IPS-15b (cell line): Measurements from ENCODE around the gene EMC9.
A peak's percentile ranks its signal among the peaks of the same experiment; 100 is the strongest.

Experiments used
- H3K27me3 ChIP-seq: one replicate; pipeline ENCODE4 v1.6.1; 2013; ENCODE audit warnings: low read length; ENCODE audit not compliant: control insufficient read depth, insufficient read depth
- H3K36me3 ChIP-seq: one replicate; pipeline ENCODE4 v1.6.1; 2013; ENCODE audit warnings: low read length; ENCODE audit not compliant: control insufficient read depth, insufficient read depth
- H3K4me1 ChIP-seq: one replicate; pipeline ENCODE4 v1.6.1; 2013; ENCODE audit warnings: mild to moderate bottlenecking, low read length; ENCODE audit not compliant: control insufficient read depth, insufficient read depth
- H3K4me3 ChIP-seq: one replicate; pipeline ENCODE4 v1.5.1; 2013; ENCODE audit warnings: low read depth, low read length
- H3K9ac ChIP-seq: one replicate; pipeline ENCODE4 v1.6.1; 2013; ENCODE audit warnings: low read depth, mild to moderate bottlenecking, low read length
- H3K9me3 ChIP-seq: one replicate; pipeline ENCODE4 v1.6.1; 2013; ENCODE audit warnings: mild to moderate bottlenecking, low read length; ENCODE audit not compliant: control insufficient read depth, insufficient read depth

The EMC9 gene

DNA sequence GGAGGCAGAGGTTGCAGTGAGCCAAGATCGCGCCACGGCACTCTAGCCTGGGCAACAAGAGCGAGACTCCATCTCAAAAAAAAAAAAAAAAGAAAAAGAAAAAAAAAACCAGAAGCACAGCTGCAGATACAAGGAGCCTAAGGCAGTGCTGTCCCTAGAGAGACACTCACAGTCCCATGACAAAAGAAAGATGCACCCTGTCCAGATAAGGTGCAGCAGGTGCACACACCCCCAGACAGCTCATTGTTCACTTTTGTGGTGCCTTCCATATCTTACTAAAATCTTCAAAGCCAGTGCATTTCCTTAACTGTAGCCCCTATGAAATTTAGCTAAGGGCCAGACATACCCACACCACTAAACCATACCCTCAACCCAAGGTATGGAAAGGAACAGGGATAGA is 19.0 kb downstream of the EMC9 start:
- H3K27me3 ChIP-seq, result no peaks in the 10 kb centered on the region
- H3K4me3 ChIP-seq, result no peak overlapping the region
- no peaks in the 10 kb centered on the region for H3K9me3 ChIP-seq
- peaks cover 35% of the 10 kb centered on the region for H3K36me3 ChIP-seq
- no peak overlapping the region for H3K9ac ChIP-seq
- H3K4me1 ChIP-seq, result no peaks in the 10 kb centered on the region

DNA sequence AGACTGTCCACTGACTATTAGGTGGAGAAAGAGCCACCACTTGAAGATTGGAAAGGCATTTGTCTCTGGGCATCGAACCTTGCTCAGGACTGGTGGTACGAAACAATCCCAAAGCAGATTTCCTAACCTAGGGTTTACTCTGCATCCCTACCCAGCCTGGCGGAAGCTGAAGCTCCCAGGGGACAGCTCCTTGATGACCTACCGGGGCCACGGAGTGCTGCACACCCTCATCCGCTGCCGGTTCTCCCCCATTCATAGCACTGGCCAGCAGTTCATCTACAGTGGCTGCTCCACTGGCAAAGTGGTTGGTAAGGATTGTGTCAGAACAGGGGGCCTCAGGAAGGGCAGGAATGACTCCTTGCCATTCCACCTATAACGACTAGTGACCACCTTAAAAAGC is 20.2 kb downstream of the EMC9 start:
- Histone ChIP-seq H3K9me3 (no peaks in the 10 kb centered on the region), H3K4me3 (no peak overlapping the region), H3K36me3 (peaks cover 38% of the 10 kb centered on the region), H3K4me1 (peaks cover 2% of the 10 kb centered on the region), H3K9ac (no peak overlapping the region), H3K27me3 (no peaks in the 10 kb centered on the region)

DNA sequence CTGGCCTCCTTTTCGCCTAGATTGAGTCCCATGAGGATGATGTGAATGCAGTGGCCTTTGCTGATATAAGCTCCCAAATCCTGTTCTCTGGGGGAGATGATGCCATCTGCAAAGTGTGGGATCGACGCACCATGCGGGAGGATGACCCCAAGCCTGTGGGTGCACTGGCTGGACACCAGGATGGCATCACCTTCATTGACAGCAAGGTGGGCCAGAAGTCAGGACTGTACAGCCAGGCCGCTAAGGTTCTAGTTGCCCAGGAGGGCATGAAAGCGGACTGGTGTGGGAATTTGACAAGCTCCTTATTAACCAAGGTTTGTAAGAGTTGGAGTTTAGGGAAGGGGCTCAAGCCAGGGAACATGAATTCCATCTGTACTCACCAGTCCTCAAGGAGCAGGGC is 21.7 kb downstream of the EMC9 start:
- peaks cover 3% of the 10 kb centered on the region for H3K4me1 ChIP-seq
- no peak overlapping the region for H3K9ac ChIP-seq
- no peaks in the 10 kb centered on the region for H3K27me3 ChIP-seq
- peaks cover 38% of the 10 kb centered on the region for H3K36me3 ChIP-seq
- no peaks in the 10 kb centered on the region for H3K9me3 ChIP-seq
- no peak overlapping the region for H3K4me3 ChIP-seq

- H3K27me3 ChIP-seq, result no peaks in the 10 kb centered on the region
- H3K9ac ChIP-seq, result no peak overlapping the region
- peaks cover 27% of the 10 kb centered on the region for H3K36me3 ChIP-seq
- peaks cover 3% of the 10 kb centered on the region for H3K4me1 ChIP-seq
- H3K9me3 ChIP-seq, result no peaks in the 10 kb centered on the region
- no peak overlapping the region for H3K4me3 ChIP-seq
These were observed 24.2 kb downstream of the EMC9 start for GRCh38 chr14:24117179-24117578.

- H3K27me3 ChIP-seq, result no peaks in the 10 kb centered on the region
- H3K9me3 ChIP-seq, result no peaks in the 10 kb centered on the region
- H3K36me3 ChIP-seq, result peaks cover 26% of the 10 kb centered on the region
- peak overlapping the region; percentile 74 for H3K9ac ChIP-seq
- peak overlapping the region; percentile 93 for H3K4me3 ChIP-seq
- peaks cover 3% of the 10 kb centered on the region for H3K4me1 ChIP-seq
These were observed 25.1 kb downstream of the EMC9 start for GRCh38 chr14:24116128-24116814.

DNA sequence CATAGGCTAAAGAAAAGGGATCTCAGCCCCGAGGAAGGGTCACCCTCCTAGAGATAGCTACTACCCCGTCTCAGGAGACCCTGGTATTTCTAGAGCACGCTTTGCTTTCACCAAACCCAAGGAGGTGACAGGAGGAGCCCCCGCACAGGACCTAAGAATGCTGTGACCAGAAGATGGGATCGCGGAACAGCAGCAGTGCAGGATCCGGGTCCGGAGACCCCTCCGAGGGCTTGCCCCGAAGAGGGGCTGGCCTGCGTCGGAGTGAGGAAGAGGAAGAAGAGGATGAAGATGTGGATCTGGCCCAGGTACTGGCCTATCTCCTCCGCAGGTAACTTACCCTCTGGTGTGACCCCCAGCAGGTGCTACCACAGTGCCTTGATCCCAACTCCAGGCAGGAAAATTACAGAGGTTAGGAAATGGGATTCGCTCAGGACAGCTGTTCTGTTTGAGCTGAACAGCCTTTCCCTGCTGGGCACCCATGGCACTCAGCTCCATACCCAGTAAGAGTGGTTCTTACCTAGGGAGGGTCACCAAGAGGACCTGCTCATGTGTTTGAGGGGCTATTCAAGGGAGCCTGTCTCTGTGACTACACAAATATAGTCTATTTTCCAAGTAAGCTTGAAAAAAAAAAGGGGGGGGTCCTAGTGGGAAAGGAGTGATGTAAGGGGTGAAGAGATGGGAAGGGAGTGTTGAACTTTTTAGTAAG is 25.8 kb downstream of the EMC9 start:
- peaks cover 3% of the 10 kb centered on the region for H3K4me1 ChIP-seq
- peak overlapping the region; percentile 93 for H3K4me3 ChIP-seq
- H3K27me3 ChIP-seq, result no peaks in the 10 kb centered on the region
- H3K36me3 ChIP-seq, result peaks cover 23% of the 10 kb centered on the region
- H3K9me3 ChIP-seq, result no peaks in the 10 kb centered on the region
- peak overlapping the region; percentile 74 for H3K9ac ChIP-seq

GRCh38 chr14:24114532-24115421 is 26.6 kb downstream of the EMC9 start, which contains the start of the genes DCAF11 and NRL:
Gene DCAF11, plus strand, starts transcription at chr14:24114777. Its CDS starts 818 bp downstream, at chr14:24115595.
Gene NRL, minus strand, starts transcription at chr14:24114949. Its CDS starts 32,101 bp downstream, at chr14:24082848.
- H3K36me3 ChIP-seq, result peaks cover 22% of the 10 kb centered on the region
- no peaks in the 10 kb centered on the region for H3K9me3 ChIP-seq
- H3K4me3 ChIP-seq, result peak within 1 kb of the TSS; percentile 93
- peaks cover 3% of the 10 kb centered on the region for H3K4me1 ChIP-seq
- peak within 1 kb of the TSS; percentile 74 for H3K9ac ChIP-seq
- no peaks in the 10 kb centered on the region for H3K27me3 ChIP-seq

DNA sequence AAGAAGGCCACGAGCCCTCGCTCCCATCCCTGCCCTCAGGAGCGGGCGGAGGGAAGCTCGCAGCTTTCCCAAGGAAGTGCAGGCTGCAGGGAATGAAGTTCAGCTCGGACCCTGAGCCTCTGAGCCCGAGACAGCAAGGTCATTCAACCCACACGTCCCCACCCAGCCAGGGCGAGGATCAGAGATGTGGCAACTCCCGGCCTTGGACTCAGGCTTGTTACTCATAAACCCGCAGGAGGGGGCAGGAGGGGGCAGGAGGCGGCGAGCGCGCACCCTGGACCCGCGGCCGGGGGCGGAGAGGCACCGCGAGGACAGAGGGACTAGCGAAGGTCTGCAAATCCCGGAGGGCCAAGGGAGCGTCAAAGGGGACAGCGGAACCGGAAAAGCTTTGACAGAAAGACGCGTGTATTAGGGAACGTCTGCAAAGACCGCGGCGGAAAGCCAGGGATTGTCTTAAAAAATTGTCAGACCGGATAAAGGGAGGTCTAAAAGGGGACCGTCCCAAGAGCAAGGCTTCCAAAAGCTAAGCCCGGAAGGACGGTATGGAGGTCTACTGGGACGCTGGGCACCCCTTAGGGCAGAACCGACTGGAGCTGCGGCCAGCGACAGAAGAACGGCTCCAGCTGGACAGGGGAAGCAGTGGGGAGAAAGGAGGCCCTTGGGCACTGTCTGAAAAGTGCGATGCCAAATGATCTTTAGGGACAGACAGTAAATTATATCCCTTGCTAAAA is 27.4 kb downstream of the EMC9 start:
- H3K4me1 ChIP-seq, result peaks cover 3% of the 10 kb centered on the region
- no peaks in the 10 kb centered on the region for H3K9me3 ChIP-seq
- H3K36me3 ChIP-seq, result peaks cover 14% of the 10 kb centered on the region
- H3K9ac ChIP-seq, result peak overlapping the region; percentile 63
- peak overlapping the region; percentile 93 for H3K4me3 ChIP-seq
- no peaks in the 10 kb centered on the region for H3K27me3 ChIP-seq

GRCh38 chr14:24113379-24113800 is 28.0 kb downstream of the EMC9 start:
- H3K9ac ChIP-seq, result peak overlapping the region; percentile 30
- H3K4me3 ChIP-seq, result peak overlapping the region; percentile 93
- peaks cover 3% of the 10 kb centered on the region for H3K4me1 ChIP-seq
- no peaks in the 10 kb centered on the region for H3K9me3 ChIP-seq
- no peaks in the 10 kb centered on the region for H3K27me3 ChIP-seq
- peaks cover 10% of the 10 kb centered on the region for H3K36me3 ChIP-seq

GRCh38 chr14:24110523-24110922 is 30.9 kb downstream of the EMC9 start:
- H3K36me3 ChIP-seq, result no peaks in the 10 kb centered on the region
- no peaks in the 10 kb centered on the region for H3K4me1 ChIP-seq
- H3K27me3 ChIP-seq, result no peaks in the 10 kb centered on the region
- H3K9ac ChIP-seq, result no peak overlapping the region
- no peaks in the 10 kb centered on the region for H3K9me3 ChIP-seq
- no peak overlapping the region for H3K4me3 ChIP-seq

- no peaks in the 10 kb centered on the region for H3K4me1 ChIP-seq
- H3K27me3 ChIP-seq, result no peaks in the 10 kb centered on the region
- H3K9ac ChIP-seq, result no peak overlapping the region
- H3K4me3 ChIP-seq, result no peak overlapping the region
- H3K9me3 ChIP-seq, result no peaks in the 10 kb centered on the region
- H3K36me3 ChIP-seq, result no peaks in the 10 kb centered on the region
These were observed 31.3 kb downstream of the EMC9 start for GRCh38 chr14:24110060-24110459.
